ENCODE data around the gene WDR88. TPM values are rescaled to one million over a fixed set of nuclear protein-coding genes. Genes with fewer than 3 reads are reported as not detected.
"Not testable (repeated sequence)": the region's sequence is repeated elsewhere in the genome, so short reads cannot be mapped to it uniquely, and the experiment has no call there.

The WDR88 gene
- total RNA-seq, 1 donor from 2014 or later = not detected

- H3K9me3 Mint-ChIP-seq = no peaks in the 10 kb centered on the region
- DNase-seq (ENCODE audit: extremely low spot score, unreplicated experiment) = no peak
- H3K4me3 Mint-ChIP-seq = no peak overlapping the region
- no peaks in the 10 kb centered on the region for H3K27me3 Mint-ChIP-seq
- no peak overlapping the region for H3K27ac Mint-ChIP-seq
- no peaks in the 10 kb centered on the region for H3K36me3 Mint-ChIP-seq
- TF ChIP-seq CTCF (conservative IDR thresholded peaks at IDR 0.05) = no peak
- H3K4me1 Mint-ChIP-seq (ENCODE audit: unreplicated experiment) = no peaks in the 10 kb centered on the region
Measured at GRCh38 chr19:33208904-33209849, 77.3 kb downstream of the WDR88 start.

GRCh38 chr19:33209850-33210230 lies 77.9 kb downstream of the WDR88 start:
- H3K4me3 Mint-ChIP-seq; H3K36me3 Mint-ChIP-seq; H3K9me3 Mint-ChIP-seq; H3K27me3 Mint-ChIP-seq; H3K27ac Mint-ChIP-seq; DNase-seq (ENCODE audit: extremely low spot score, unreplicated experiment); H3K4me1 Mint-ChIP-seq (ENCODE audit: unreplicated experiment): not testable (repeated sequence)

- Mint-ChIP-seq H3K36me3 (no peaks in the 10 kb centered on the region), H3K27me3 (no peaks in the 10 kb centered on the region), H3K4me1 (ENCODE audit: unreplicated experiment) (peaks cover 4% of the 10 kb centered on the region), H3K4me3 (no peak overlapping the region), H3K9me3 (no peaks in the 10 kb centered on the region), H3K27ac (no peak overlapping the region)
- no peak for DNase-seq (ENCODE audit: extremely low spot score, unreplicated experiment)
- no peak for TF ChIP-seq CTCF (conservative IDR thresholded peaks at IDR 0.05)
Measured at GRCh38 chr19:33210266-33210940, 78.5 kb downstream of the WDR88 start.

GRCh38 chr19:33211794-33212435 lies 80.0 kb downstream of the WDR88 start:
- TF ChIP-seq CTCF (conservative IDR thresholded peaks at IDR 0.05) = no peak
- H3K27ac Mint-ChIP-seq = no peak overlapping the region
- DNase-seq (ENCODE audit: extremely low spot score, unreplicated experiment) = no peak
- no peaks in the 10 kb centered on the region for H3K27me3 Mint-ChIP-seq
- no peaks in the 10 kb centered on the region for H3K9me3 Mint-ChIP-seq
- H3K36me3 Mint-ChIP-seq = no peaks in the 10 kb centered on the region
- no peak overlapping the region for H3K4me3 Mint-ChIP-seq
- H3K4me1 Mint-ChIP-seq (ENCODE audit: unreplicated experiment) = peaks cover 4% of the 10 kb centered on the region

- DNase-seq (ENCODE audit: extremely low spot score, unreplicated experiment) = no peak
- no peaks in the 10 kb centered on the region for H3K9me3 Mint-ChIP-seq
- no peaks in the 10 kb centered on the region for H3K36me3 Mint-ChIP-seq
- H3K4me1 Mint-ChIP-seq (ENCODE audit: unreplicated experiment) = peaks cover 4% of the 10 kb centered on the region
- H3K4me3 Mint-ChIP-seq = no peak overlapping the region
- no peak for TF ChIP-seq CTCF (conservative IDR thresholded peaks at IDR 0.05)
- H3K27ac Mint-ChIP-seq = no peak overlapping the region
- H3K27me3 Mint-ChIP-seq = no peaks in the 10 kb centered on the region
Measured at GRCh38 chr19:33212436-33213172, 80.7 kb downstream of the WDR88 start.
